Prostate gland (tissue), 2 donors: ENCODE data around the gene MAP3K4. TPM values are rescaled to one million over a fixed set of nuclear protein-coding genes. Genes with fewer than 3 reads are reported as not detected.

Experiments used
- DNase-seq: peaks from one replicate; pipeline ENCODE4 v3.0.0-alpha.2; 2019; ENCODE audit warnings: low spot score
- H3K27ac ChIP-seq, 2 donors: fragments of 200-600 bp; sonication (generic); 2 replicates each; pipeline ENCODE4 v1.5.1; 2017 to 2019
- H3K27me3 ChIP-seq: fragments of 200-600 bp; sonication (generic); replicated peaks from 2 replicates; pipeline ENCODE4 v1.5.1; 2019; ENCODE audit not compliant: insufficient read depth
- H3K36me3 ChIP-seq, 2 donors: fragments of 200-600 bp; sonication (generic); 1 replicate in 1 of 2; 2 replicates in 1 of 2; pipeline versions ENCODE4 v1.5.1 to v1.8.1; 2017 to 2019
- H3K4me1 ChIP-seq: fragments of 200-600 bp; sonication (generic); replicated peaks from 2 replicates; pipeline ENCODE4 v1.5.1; 2019
- H3K4me3 ChIP-seq, 2 donors: fragments of 200-600 bp; sonication (generic); 2 replicates each; pipeline ENCODE4 v1.5.1; 2017 to 2019
- H3K9me3 ChIP-seq: fragments of 200-600 bp; sonication (generic); 2 replicates; pipeline ENCODE4 v1.5.1; 2017
- POLR2A ChIP-seq: fragments of 450-650 bp; IDR thresholded peaks from one replicate; pipeline ENCODE4 v1.6.1; 2016; ENCODE audit warnings: antibody characterized with exemption, mild to moderate bottlenecking
- POLR2AphosphoS5 ChIP-seq: sonication (generic); formaldehyde crosslinking; IDR thresholded peaks from one replicate; pipeline ENCODE4 v1.6.1; 2017; ENCODE audit warnings: antibody characterized with exemption
- WGBS: methylation state at CpG from one replicate; pipeline ENCODE4 v1.1.5; 2018; 5-methylcytosine and 5-hydroxymethylcytosine counted together
- intact Hi-C: fragments of 100-400 bp; cut with DNase I; formaldehyde crosslinking; loops from one replicate; pipeline ENCODE4 v1.14.2; 2022
- total RNA-seq, 2 donors: library from RNA; depleted of rRNA; stranded (reverse); fragments of >200 nt; gene quantifications; one replicate each; pipeline ENCODE4 v1.1.0, GENCODE V29; 2016
- TF ChIP-seq, protein P1 (sequence below), 4 experiments: fragments of 200-600 bp in 2 of 4; fragments of 450-650 bp in 2 of 4; sonication (generic) in 2 of 4; IDR thresholded peaks; 1 replicate in 3 of 4; 2 replicates in 1 of 4; pipeline ENCODE4 v1.5.1; 2016 to 2019; ENCODE audit warnings: antibody characterized with exemption in 4 of 4, mild to moderate bottlenecking in 2 of 4, moderate library complexity in 2 of 4

MAP3K4 gene
- total RNA-seq, 2 donors from 2014 or later = 26.2 to 59.2 TPM

DNA sequence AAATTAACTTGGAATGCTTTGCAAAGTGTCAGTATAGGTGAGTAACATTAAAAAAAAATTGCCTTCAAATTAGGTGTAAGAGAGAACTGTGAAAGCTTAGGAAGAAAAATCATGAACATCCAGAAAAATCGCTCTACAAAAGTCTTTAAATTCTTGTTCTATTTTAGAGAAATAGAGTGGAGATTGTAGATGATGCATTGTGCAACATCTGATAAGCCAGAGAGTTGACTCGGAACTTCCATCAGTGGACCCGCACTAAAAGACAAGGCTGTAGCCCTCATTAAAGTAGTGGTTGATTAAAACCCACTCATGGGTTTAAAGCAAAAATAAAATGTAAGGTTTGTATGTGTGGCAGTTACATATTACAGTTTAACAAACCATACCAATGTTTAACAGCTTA lies 35.8 kb downstream of the MAP3K4 start:
- Histone ChIP-seq H3K36me3 (no peaks in the 10 kb centered on the region), H3K27me3 (no peaks in the 10 kb centered on the region), H3K4me1 (no peaks in the 10 kb centered on the region), H3K9me3 (no peaks in the 10 kb centered on the region), H3K27ac (no peak overlapping the region), H3K4me3 (no peak overlapping the region)
- intact Hi-C loops = no loop called here
- no peak for DNase-seq
- TF ChIP-seq, protein P1, sequence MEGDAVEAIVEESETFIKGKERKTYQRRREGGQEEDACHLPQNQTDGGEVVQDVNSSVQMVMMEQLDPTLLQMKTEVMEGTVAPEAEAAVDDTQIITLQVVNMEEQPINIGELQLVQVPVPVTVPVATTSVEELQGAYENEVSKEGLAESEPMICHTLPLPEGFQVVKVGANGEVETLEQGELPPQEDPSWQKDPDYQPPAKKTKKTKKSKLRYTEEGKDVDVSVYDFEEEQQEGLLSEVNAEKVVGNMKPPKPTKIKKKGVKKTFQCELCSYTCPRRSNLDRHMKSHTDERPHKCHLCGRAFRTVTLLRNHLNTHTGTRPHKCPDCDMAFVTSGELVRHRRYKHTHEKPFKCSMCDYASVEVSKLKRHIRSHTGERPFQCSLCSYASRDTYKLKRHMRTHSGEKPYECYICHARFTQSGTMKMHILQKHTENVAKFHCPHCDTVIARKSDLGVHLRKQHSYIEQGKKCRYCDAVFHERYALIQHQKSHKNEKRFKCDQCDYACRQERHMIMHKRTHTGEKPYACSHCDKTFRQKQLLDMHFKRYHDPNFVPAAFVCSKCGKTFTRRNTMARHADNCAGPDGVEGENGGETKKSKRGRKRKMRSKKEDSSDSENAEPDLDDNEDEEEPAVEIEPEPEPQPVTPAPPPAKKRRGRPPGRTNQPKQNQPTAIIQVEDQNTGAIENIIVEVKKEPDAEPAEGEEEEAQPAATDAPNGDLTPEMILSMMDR (IDR thresholded peaks at IDR 0.05) = no peak
- TF ChIP-seq POLR2AphosphoS5 (no peak), POLR2A (no peak)
- 88% methylated on average over 3 of the region's 3 CpGs for WGBS

DNA sequence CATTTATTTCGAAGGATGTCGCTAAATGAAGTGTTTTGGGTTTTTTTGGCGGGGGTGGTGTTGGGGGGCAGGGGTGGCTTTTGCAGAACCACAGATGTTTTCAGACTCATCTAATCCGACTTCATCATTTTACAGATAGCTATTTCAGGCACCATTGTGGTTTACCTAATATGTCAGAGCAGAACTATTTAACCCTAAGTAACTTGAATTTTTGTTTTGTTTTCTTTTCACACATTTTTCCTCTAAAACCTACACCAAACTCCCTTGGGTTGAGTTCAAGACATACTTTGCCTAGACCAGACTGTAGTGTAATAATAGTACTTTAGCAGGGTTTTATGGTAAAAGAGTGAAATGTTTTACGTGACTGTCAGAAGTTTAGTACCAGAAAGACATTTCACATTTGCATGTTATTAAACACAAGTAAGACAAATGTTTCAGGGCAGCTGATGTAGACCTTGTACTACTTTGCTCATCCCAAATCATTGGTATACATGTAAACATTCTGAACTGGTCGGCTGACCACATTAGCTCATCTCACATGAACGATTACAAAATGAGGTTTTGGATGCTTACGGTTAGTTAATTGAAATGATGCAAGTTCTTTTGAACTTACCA lies 37.7 kb downstream of the MAP3K4 start:
- no peak overlapping the region for H3K27ac ChIP-seq
- H3K9me3 ChIP-seq = no peaks in the 10 kb centered on the region
- H3K36me3 ChIP-seq = no peaks in the 10 kb centered on the region
- no peaks in the 10 kb centered on the region for H3K4me1 ChIP-seq
- intact Hi-C loops = no loop called here
- H3K4me3 ChIP-seq = no peak overlapping the region
- no peaks in the 10 kb centered on the region for H3K27me3 ChIP-seq
- WGBS = 71% methylated on average over 8 of the region's 8 CpGs
- DNase-seq = no peak
- TF ChIP-seq POLR2A (no peak), POLR2AphosphoS5 (no peak)
- TF ChIP-seq, protein P1 (IDR thresholded peaks at IDR 0.05) = no peak

DNA sequence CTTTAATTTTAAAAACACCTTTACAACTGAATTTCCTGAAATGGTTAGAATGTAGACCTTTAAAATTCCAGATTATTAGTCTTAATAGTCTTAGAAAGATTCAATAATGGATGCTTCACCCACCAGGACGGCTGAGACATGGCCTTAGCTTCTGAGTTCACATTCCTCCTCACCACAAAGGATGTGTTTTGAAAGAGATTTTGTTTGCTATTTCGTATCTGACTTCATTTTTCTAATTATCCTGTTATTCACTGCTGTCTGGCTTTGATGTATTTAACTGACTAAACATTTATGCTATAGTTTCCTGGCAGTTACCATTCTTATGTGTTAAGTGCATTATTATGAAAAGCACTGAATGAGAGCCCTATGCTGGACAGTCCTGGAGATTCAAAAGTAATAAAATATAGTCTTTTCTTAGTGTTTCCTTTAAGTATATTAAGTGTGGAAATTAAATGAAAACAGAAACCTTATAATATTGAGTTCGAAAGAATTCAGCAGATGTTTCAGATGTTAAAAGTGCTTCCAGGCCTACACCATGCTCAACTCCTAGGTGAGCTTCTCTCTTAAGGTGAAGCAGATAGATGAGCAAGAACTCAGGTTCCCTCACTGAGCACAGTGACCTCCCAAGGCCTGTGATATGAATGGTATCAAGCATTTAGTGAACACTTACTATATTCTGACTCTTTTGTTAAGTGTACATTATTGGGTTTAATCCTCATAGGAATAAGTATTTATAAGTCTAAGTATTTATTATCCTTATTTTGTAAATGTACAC lies 40.3 kb downstream of the MAP3K4 start:
- Histone ChIP-seq H3K27me3 (no peaks in the 10 kb centered on the region), H3K27ac (no peak overlapping the region), H3K36me3 (no peaks in the 10 kb centered on the region), H3K4me1 (no peaks in the 10 kb centered on the region), H3K9me3 (no peaks in the 10 kb centered on the region), H3K4me3 (no peak overlapping the region)
- 56% methylated on average over 3 of the region's 3 CpGs for WGBS
- no peak for DNase-seq
- TF ChIP-seq POLR2A (no peak), POLR2AphosphoS5 (no peak)
- TF ChIP-seq, protein P1 (IDR thresholded peaks at IDR 0.05) = no peak
- intact Hi-C loops = no loop called here

DNA sequence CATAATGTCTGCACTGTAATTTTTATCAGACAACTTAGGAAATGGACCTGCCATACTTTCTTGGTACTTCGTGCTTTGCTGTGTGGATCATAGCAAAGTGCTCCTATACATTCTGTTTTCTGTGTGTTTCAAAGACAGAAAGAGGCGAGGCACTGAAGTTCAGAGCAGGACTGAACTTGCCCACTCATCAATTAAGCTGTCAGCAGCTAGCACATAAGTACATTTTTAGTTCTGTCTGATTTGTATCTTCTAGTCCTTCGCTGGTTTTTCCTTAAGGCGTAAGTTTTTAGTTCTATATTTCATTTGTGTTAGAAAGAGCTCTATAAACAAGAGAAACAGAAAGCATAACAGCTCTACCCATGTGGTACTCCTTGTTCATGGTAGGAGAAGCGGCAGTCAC lies 42.1 kb downstream of the MAP3K4 start:
- no peak for DNase-seq
- TF ChIP-seq, protein P1 (IDR thresholded peaks at IDR 0.05) = no peak
- TF ChIP-seq POLR2A = no peak
- TF ChIP-seq POLR2AphosphoS5 = no peak
- Histone ChIP-seq H3K9me3 (no peaks in the 10 kb centered on the region), H3K27me3 (no peaks in the 10 kb centered on the region), H3K27ac (peak overlapping the region; percentile 18 to 58), H3K36me3 (no peaks in the 10 kb centered on the region), H3K4me1 (no peaks in the 10 kb centered on the region), H3K4me3 (no peak overlapping the region)
- 46% methylated on average over 5 of the region's 5 CpGs for WGBS
- intact Hi-C loops = no loop called here
